Activated CD8-positive, alpha-beta memory T cell treated with anti-CD3 and anti-CD28 coated beads for 48 hours (primary cell): ENCODE data around the gene FAM53B.
A peak's percentile ranks its signal among the peaks of the same experiment; 100 is the strongest.

Experiments
- DNase-seq, 3 experiments: peaks; one replicate each; pipeline ENCODE4 v3.0.0-alpha.2; 2020; ENCODE audit warnings: low read depth in 2 of 3, low spot score in 2 of 3

Gene FAM53B

DNA sequence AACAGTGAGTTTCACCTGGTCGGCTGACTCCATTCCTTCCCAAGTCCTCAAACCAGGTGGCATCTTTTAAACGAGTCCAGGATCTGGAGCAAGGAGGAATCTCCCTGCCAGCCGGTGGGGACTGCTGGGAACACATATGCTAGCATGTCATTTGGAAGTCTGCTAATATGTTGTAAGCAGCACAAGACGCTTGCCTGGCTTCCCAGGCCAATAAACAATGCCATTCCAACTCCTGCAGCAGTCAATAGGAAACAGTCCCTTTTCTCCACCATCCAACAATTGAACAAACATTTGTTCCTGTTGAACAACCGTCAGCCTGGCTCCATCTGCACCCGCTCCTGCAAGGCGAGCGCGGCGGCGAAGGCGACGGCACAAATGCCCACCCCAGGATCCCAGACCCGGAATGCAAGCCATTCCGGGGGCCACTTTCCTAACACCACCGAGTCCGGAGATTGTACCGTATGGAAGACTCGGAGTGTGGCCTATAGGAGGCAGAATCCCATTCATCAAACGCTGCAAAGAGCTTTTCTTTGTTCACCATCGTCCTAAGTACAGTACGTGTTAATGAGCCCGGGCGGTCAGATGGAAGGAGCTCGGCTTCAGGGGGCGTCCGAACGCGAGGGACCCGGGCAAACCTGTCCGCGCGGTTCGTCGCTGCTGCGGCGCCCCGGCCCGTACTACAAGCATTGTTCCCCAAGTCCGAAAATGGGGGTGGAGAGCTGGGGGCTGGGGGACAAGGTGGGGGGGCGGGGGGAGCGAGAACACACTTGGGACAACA, 1.6 kb downstream of the FAM53B start:
- DNase-seq = no peak

DNA sequence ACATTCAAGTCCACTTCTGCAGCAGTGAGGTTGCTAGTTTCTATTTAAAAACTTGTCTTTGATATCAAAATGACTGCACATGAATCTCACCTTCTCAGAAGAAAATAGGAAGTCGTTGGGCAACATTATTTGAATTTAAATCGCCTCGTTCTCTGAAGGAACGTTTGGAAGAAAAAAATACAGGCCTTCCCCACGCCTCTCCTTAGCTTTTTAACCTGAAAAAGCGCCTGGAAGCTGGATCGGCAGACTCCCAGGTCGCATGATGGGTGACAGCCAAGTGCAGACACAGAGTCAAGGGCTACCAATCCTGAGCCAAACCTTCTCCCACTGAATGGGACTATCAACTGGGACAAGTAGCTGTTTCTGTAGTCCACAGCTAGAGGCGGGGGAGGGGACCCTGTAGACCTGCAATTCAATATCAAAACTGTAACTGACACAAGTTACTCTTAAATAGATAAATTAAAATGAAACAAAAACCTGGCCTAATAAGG, 2.2 kb downstream of the FAM53B start:
- DNase-seq = no peak

DNA sequence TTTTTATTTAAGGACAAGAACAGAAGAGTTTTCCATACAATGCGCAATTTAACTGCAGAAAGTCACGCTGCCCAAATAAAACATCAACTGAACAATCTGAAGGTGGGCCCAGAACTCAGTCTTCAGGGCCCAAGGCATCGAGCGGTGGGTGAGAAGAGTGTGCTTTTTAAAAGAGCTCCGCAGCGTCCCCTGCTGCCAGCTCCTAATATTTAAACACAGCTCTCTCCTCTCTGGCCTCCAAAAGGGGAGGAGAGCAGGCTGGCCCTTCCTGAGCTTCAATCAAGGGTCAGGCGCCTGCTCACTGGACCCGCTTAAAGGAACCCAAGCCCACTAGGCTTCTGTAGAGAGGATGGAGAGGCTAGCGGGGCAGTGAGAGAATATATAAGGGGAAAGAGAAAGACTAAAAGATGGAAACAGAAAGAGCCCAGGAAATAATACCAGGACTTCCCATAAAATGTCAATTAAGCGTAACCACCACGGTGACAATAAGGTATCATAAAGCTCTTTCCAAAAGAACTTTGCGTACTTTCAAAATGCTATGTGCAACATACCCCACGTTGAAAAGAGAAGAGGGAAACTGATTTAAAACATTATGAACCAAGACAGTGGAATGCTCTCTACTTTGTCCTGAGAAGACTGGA, 2.8 kb downstream of the FAM53B start:
- DNase-seq = peak in 2 of 3 experiments; percentile 42 to 61

DNA sequence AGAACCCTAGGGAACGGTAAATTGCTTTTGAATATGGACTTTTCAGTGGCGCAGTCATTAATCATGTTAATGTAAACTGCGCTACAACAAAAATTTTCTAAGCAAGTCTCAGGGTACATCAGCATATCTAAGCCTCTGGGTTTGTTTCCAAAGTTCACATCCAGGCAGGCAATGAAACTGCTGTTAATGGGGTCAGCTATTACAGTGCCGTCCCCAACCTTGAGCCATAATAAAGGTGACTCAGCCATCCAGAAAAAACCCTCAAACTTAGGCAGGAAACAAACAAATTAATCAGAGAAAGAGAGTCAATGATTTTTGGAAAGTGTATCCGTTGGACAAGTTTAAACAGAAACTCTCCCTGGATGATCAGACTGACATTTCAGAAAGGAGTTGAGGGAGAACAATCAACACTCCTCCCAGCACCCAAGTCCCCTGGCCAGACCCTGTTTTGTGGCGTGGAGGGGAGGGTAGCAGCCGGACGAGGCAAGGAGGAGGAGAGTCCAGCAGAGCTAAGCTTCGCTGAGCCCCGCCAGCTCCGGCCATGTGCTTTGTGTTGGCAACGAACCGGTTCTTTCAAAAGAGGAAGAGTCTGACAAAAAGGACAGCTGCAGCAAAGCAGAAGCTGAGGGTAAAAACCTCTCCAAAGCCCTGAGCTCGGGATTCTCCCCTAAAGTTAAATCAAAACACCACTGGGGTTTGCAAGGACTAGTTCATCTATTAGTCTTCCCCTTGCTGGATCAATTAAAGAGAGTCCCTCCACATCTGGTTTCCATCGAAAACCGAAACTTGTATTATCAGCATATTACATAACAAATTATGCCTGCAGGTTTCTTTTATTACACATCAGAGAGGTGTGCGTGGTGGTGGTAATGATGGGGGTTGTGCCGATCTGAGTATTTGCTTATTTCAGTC, 3.6 kb downstream of the FAM53B start:
- no peak for DNase-seq

DNA sequence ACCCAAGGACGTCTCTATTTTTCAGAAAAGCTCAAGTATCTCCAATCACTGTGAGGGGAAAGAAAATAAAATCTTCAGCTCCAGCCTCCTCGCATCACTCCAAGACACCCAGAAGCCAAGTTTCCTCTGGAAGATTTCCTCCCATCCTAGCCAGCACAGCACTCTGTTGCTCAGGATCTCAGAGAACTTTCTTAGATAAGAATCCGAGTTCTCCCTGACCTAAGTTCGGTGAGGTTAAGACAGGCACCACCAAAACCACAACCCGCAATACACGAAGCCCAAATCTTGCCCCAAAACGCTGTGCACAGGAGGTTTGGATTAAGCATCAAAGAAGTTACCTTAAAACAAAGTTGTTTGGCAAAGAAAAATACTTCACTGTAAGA, 4.2 kb downstream of the FAM53B start:
- DNase-seq = no peak

DNA sequence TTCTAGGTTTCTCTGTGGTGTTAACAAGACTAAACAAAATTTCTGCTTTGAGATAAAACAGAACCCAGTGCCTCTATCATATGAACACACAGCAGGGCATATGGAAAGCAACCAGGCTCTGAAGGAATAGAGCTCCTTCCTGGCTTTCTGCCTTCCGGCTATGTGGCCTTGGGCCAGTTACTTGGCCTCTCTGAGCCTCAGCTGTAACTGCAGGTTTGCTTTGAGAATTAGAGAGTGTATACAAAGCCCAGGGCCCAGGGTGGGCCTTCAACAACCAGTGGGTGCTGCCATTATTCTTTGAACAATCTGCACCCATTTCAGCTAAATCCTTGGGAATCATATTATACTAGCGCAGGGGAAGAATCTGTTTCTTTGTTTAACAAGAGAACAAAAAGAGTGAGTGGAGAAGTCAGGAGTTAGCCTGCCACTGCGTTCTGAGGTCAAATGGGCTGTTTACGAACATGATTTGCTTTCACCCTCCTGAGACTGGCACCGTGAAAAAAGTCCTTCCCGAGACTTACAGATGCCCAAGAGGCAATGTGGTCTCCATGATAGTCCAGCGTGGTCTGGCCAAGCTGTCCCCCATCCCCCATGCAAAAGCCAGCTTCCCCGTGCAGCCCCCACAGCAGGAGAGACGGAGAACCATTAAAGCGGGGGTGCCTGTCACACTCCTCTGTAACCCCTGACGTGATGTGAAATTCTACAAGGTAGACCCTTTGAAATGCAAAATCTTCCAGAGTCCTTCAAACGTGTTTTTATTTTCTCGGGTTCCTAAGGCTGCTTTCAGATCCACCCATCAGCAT, 4.9 kb downstream of the FAM53B start:
- no peak for DNase-seq

DNA sequence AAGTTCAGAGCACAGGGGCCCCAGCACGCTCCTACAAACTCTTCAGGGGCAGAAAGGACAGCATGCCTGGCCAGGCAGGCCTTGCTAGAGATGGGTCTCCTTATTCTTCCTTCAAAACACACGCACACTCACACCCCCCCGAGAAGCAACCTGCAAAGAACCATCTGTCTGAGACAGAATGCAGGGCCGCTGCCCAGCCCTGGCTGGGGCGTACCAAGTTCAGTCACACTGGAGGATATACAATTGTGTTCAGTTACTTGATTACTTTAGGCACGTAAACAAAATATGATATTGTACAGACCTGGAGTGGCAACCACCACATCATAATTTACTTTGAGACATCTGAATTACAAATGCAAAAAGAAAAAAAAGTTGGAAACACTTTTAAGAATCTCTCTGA, 5.7 kb downstream of the FAM53B start:
- no peak for DNase-seq

DNA sequence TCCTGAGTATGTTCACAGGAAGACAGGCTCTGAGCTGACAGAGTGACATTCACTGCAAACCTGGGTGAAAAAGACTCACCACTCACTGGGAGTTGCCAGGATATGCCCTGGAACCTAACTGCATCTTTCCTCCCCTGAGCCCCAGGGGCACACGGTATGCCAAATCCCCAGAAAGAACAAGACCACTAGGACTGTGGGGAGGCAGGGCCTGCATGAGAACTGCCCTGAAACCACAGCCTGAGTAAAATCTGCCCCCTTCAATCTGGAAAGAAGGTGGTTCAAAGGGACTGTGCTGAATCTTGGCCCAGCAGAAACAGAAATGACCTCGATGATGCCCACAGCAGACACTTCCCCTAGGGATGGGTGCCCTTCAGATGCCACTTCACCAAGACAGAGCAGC, 6.5 kb downstream of the FAM53B start:
- no peak for DNase-seq

DNA sequence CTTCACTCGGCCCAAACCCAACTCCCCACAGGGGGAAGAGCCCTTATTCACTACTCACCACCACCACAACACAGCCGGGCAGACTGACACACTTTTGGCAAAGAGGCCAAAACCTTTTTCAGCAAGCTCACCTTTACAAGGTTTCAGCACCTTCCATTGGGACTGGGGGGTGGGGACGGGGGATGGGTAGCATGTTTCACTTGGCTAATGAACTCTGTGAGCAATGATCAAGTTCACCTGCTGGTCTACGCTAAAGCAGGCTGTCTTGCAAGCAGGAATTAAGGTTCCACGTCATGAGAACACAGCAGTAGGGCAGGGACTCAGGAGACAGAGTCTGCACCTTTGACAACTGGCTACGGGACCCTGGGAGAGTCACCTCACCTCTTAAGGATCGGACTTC, 7.0 kb downstream of the FAM53B start:
- DNase-seq = no peak

DNA sequence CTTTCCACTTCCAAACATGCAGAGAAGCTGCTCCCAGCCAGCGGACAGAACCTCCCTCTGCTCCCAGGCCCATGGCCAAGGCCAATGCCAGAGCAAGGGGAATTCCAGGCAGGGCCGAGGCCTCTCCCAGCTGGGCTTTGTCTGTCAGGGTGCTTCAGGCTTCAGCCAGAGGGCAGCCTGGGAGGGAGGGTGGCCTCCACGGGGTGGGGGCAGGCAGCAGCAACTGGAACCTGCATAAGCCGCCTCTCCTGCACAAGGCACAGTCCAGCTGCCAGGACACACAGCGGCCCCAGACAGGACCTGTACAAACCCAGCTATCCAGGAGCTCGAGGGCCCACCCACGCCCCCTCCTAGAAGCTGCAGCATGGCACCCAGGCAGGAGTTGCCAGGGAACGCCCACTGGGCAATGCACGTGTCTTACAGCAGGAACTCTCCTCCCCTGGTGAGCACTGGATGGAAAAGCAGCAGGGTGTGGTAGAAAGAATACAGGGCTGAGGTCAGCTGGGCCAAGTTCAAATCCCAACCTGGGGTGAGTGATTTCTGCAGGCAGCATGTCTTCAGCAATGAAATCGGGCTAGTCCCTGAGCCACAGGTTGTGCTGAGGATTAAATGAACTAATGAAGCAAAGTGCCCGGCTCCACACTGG, 7.6 kb downstream of the FAM53B start:
- no peak for DNase-seq

DNA sequence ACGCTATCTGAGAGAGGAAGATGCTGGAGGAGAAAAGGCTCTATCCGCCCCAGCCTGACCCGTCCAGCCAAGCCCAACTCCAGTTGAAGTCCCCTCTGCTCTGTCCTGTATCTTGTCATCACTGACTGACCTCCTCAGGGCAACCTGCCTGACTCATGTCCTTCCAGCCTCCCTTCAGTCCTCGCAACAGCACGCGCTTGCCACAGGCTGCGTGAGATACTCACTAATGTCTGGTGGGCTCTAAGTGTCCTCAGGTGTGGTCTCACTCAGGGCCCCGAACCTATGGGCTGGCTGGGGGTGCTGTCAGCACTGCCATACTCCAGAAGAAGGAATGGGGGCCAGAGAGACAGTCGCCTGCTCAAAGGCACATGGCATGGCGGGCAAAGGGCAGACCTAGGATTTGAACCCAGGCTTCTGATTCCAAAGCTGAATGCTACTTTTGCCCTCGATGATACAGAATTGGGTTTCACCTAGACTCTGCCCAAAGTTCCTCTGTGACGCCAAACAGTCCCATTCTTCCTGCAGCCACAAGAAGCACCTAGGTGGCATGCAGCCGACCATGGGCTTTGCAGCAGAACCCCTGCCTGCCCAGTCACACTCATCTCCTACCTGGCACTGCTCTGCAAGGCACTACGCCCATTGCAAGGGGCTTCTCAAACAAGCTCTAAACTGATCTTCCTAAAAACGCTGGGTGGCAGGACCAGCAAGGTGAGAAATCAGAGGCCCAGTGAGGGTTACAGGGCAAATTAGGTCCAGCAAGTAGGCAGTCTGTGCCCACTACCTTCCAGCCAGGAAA, 8.5 kb downstream of the FAM53B start:
- no peak for DNase-seq

DNA sequence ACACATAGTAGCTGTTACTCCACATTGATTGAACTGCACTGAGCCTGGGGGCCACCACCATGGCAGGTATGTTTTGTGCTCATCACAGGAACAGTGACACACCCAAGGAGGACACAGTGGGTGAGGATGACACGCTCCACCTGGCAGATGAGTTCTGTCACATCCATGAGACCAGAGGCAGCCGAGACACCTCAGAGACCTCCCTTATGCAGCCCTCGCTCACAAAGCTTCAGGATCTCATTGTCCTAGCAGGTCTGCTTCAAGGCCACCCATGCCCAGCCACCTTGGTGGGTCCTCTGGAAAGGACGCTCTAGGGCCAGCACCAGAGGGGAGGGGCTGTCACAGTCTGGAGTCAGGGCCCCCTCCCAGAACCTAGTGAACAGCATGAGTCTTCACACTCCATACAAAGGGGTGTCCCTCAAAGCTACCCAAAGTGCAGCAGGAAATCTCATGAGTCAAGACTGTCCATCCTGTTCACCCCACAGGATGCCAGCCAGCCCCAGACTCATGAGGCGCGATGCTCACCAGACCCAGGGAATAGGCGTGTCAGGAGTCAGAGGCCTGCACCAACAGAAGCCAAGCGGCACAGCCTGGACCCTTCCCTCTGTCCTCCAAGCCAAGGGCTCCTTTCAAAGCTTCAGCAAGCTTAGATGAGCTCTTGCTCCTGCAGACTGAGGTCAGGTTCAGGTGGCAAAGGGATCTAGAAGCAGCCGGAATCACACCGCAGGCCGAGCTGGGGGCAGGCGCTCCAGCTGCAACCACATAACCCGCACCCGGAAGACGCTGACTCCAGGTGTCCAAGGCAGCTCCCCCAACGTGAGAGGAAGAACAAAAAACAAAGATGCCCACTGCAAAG, 9.6 kb downstream of the FAM53B start:
- DNase-seq = no peak

DNA sequence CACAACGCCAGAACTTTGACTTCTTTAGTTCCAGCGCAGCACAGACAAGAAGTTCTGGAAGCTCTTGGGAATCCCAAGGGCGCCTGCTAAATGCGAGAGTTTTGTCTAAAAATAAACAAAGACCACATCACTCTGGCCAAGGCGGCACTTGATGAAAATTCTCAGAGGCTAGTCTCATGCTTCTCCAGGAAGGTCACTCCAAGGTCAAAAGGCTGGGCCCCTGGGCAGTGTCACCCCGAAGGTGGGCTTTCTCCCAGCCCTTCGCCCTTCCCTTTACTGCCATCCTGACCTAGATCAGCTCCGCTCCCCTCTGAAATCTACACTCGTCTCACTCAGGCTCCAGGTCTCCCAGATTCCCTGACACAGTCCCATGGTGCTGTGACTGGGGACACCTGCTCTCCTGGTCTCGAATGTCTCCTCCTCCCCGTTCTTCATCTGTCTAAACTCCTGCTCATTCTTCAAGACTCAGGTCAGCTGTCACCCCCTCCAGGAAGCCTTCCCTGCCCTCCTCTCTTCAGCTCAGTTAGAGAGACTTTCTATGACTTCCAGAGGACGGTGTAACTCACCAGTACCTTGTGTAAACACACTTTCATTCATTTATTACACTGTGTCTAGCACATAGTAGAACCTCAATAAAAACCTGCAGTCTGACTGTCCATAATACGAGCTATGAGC, 10.5 kb downstream of the FAM53B start:
- no peak for DNase-seq

DNA sequence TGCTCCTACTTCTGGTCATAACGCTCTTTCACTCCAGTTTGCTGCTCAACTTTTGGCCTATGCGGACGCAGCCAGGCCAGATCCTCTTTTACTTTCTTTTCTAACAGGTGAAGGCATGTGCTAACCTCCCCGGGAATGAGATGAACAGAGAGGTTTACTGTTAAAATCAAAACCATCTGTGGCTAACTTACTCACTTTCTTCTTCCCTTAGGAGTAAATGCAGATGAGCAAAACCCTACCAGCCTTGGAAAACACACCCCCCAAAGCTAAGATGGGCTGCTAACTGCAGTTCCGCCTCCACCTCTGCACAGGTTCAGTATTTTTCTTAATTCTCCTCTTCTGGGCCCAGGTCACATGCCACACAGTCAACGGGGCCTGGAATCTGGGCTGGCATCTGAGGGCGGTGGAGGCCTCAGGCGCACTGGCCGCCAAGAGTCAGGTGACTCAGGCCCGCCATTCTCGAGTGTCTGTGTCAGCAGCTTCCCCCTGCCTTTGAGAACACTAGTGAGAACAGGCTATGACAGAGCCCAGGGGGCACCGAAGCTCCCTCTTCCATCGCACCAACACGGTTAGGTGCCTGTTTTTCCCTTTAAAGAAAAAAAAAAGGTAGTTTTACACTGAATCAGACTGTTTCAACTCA, 11.1 kb downstream of the FAM53B start:
- DNase-seq = peak in 2 of 3 experiments; percentile 47 to 50

DNA sequence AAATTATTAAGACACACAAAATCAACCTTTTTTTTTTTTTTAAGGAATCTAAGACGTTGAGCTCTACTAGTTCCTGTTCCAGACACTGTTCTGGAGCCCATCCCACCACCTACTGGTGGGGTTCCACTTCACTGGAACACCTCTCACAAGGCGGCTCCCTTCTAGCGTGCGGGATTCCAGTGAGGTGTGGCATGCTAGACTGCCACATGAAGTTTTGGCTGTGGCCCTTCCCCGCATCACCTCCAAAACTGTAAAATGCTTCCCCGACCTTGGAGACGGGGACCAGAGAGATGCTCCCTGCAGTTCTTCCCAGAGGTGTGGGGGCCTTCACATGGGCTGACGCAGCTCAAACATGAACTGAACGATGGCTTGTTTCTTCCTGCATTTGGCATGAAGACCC, 12.6 kb downstream of the FAM53B start:
- DNase-seq = no peak

DNA sequence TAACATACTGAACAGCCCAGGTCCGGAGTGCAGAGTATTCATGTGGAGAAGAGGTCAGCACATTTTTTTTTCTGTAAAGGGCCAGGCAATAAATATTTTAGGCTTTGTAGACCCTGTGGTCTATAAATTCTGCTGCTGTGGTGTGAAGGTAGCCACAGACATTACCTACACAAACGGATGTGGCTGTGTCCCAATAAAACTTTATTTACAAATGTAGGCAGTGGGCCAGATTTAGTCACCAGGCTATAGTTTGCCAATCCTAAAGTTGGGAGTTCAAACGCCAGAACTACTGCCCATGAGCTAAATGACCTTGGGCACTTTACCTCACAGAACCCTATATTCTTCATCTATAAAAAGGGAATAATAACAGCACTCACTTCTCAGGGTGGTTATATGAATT, 13.4 kb downstream of the FAM53B start:
- DNase-seq = no peak

DNA sequence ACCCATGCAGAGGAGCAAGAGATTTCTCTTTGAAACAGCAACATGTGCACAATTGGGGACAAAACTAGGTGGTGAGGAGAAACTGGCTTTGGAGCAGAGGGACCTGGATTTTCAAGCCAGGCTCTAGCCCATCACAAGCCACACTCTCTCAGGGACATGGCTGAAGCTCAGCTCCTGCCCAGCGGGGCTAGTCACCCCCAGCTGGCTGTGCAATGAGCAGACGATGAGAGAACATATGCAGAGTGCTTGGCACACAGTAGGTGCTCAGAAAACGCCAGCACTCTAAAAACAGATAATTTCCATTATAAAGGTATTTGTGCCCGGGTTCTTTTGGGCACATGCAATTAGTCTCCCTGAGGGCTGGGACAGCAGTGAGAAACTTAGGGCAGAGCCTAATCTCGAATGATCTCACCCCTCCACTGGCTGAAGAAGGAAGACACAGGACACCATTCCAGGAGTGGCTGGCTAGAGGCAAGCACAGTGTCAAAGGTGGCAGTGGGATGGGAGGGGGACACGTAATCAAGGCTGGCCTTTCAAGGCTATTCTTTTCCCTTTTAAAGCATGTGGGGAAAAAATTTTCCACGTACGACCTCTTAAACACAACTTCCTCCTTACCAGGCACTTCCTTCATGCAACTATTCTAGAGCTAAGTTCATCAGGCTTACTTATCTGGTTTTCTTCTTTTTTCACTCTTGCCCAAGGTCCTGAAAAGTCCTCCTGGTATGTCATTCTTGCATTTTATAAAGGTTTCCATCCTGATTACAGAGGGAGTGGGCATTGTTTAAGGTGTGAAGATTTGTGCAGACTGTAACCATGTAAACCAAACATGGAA, 15.1 kb downstream of the FAM53B start:
- DNase-seq = no peak
